GM15510 (cell line): ENCODE results near the gene PLXDC2.

Experiments
- POLR2A ChIP-seq: IDR thresholded peaks from 3 replicates; pipeline ENCODE4 v1.6.1; 2011; ENCODE audit warnings: borderline replicate concordance; ENCODE audit not compliant: insufficient read length; ENCODE audit errors: extremely low read depth

Gene PLXDC2

GRCh38 chr10:19816411-19817230 lies at the start of gene PLXDC2:
Gene PLXDC2, plus strand, starts transcription at chr10:19816432.
- TF ChIP-seq POLR2A: no peak

GRCh38 chr10:19767876-19768275 lies 48.4 kb upstream of the PLXDC2 start:
- no peak for TF ChIP-seq POLR2A

- TF ChIP-seq POLR2A: no peak
Observed at GRCh38 chr10:19772972-19773371, 43.3 kb upstream of the PLXDC2 start.

GRCh38 chr10:19775296-19775695 lies 40.9 kb upstream of the PLXDC2 start:
- TF ChIP-seq POLR2A: no peak

- no peak for TF ChIP-seq POLR2A
Observed at GRCh38 chr10:19777806-19778205, 38.4 kb upstream of the PLXDC2 start.

- TF ChIP-seq POLR2A: no peak
Observed at GRCh38 chr10:19778996-19779395, 37.2 kb upstream of the PLXDC2 start.

- TF ChIP-seq POLR2A: no peak
Observed at GRCh38 chr10:19782430-19783089, 33.7 kb upstream of the PLXDC2 start.

- TF ChIP-seq POLR2A: no peak
Observed at GRCh38 chr10:19783721-19784120, 32.5 kb upstream of the PLXDC2 start.

GRCh38 chr10:19785366-19785765 lies 30.9 kb upstream of the PLXDC2 start:
- no peak for TF ChIP-seq POLR2A

GRCh38 chr10:19788075-19788686 lies 28.1 kb upstream of the PLXDC2 start:
- TF ChIP-seq POLR2A: no peak

GRCh38 chr10:19788902-19789301 lies 27.3 kb upstream of the PLXDC2 start:
- TF ChIP-seq POLR2A: no peak

GRCh38 chr10:19789607-19790006 lies 26.6 kb upstream of the PLXDC2 start:
- TF ChIP-seq POLR2A: no peak

- TF ChIP-seq POLR2A: no peak
Observed at GRCh38 chr10:19791032-19791431, 25.2 kb upstream of the PLXDC2 start.

- no peak for TF ChIP-seq POLR2A
Observed at GRCh38 chr10:19795684-19796083, 20.5 kb upstream of the PLXDC2 start.

GRCh38 chr10:19800161-19800560 lies 16.1 kb upstream of the PLXDC2 start:
- TF ChIP-seq POLR2A: no peak

GRCh38 chr10:19801369-19801768 lies 14.9 kb upstream of the PLXDC2 start:
- no peak for TF ChIP-seq POLR2A

GRCh38 chr10:19803676-19804075 lies 12.6 kb upstream of the PLXDC2 start:
- TF ChIP-seq POLR2A: no peak

GRCh38 chr10:19809481-19809880 lies 6.8 kb upstream of the PLXDC2 start:
- TF ChIP-seq POLR2A: no peak
